Measurements from ENCODE around the gene TPM4. TPM values are rescaled to one million over a fixed set of nuclear protein-coding genes. Genes with fewer than 3 reads are reported as not detected.
A peak's percentile ranks its signal among the peaks of the same experiment; 100 is the strongest.

The TPM4 gene
- total and polyA plus RNA-seq, 2 of the 8 experiments (the other 6 are each of a cell fraction or from before 2014, with no cell fraction given) = 160 to 359 TPM

GRCh38 chr19:16062789-16063188, 13.5 kb upstream of the TPM4 start:
- 85% methylated on average over 2 of the region's 2 CpGs; no CpG with 5 or more reads in 1 of the 2 experiments for WGBS, 2 experiments (ENCODE audit: extremely low coverage in 1 of 2, insufficient coverage in 1 of 2, insufficient read length in 1 of 2, insufficient replicate concordance in 2 of 2, low coverage in 1 of 2, low lambda C conversion rate in 2 of 2, missing lambda C conversion rate in 1 of 2)
- Histone ChIP-seq H3K18ac (ENCODE audit: extremely low read depth, low read length) (no peak overlapping the region), H2BK20ac (ENCODE audit: low read length) (no peak overlapping the region), H3K27ac (ENCODE audit: low read depth, low read length) (no peak overlapping the region), H3K56ac (replicated peaks; ENCODE audit: insufficient read length, low read depth, low read length) (no peak overlapping the region), H4K91ac (replicated peaks; ENCODE audit: insufficient read length, low read length) (no peak overlapping the region), H3K23ac (ENCODE audit: insufficient read length) (no peak overlapping the region), H3K4me2 (ENCODE audit: insufficient read depth in 1 of 2, low read depth in 2 of 2, low read length in 2 of 2) (no peak overlapping the region), H3K27me3 (replicated peaks in 1 of 4; ENCODE audit: control insufficient read depth in 3 of 4, extremely low read depth in 1 of 4, insufficient read depth in 3 of 4, low read length in 3 of 4) (no peaks in the 10 kb centered on the region), H3K14ac (ENCODE audit: insufficient read length) (no peak overlapping the region), H2BK15ac (ENCODE audit: low read length) (no peak overlapping the region), H3K79me2 (ENCODE audit: control insufficient read depth in 1 of 2, insufficient read depth in 2 of 2, low read length in 2 of 2) (no peaks in the 10 kb centered on the region), H3K4me1 (replicated peaks in 1 of 4; ENCODE audit: control insufficient read depth in 3 of 4, insufficient read depth in 4 of 4, low read length in 3 of 4) (peaks cover 0 to 5% (median 0%) of the 10 kb centered on the region in 4 experiments; a peak in 2 of 7 replicates), H2BK120ac (replicated peaks; ENCODE audit: low read depth, low read length) (no peak overlapping the region), H3K79me1 (ENCODE audit: low read depth, low read length) (no peaks in the 10 kb centered on the region), H3K9ac (replicated peaks in 1 of 4; ENCODE audit: extremely low read depth in 1 of 4, low read depth in 3 of 4, low read length in 3 of 4) (no peak overlapping the region), H2BK12ac (ENCODE audit: low read depth, low read length) (no peak overlapping the region), H2AFZ (ENCODE audit: low read length) (peak overlapping the region; percentile 94; the same call in 1 of the 2 replicates), H3K4me3 (ENCODE audit: extremely low read depth in 1 of 4, insufficient read depth in 2 of 4, low read depth in 3 of 4, low read length in 4 of 4) (no peak overlapping the region), H3K9me3 (ENCODE audit: insufficient read depth in 2 of 2, low read depth in 1 of 2, low read length in 1 of 2) (peaks cover 3 to 8% of the 10 kb centered on the region in 2 experiments), H3K36me3 (ENCODE audit: control insufficient read depth in 2 of 4, insufficient read depth in 4 of 4, low read length in 3 of 4) (no peaks in the 10 kb centered on the region), H2AK5ac (ENCODE audit: low read depth, low read length) (no peak overlapping the region), H3K4ac (replicated peaks; ENCODE audit: insufficient read length, low read depth, low read length) (no peak overlapping the region), H2BK5ac (ENCODE audit: low read depth, low read length) (no peak overlapping the region), H4K5ac (ENCODE audit: insufficient read length, low read depth, low read length) (no peak overlapping the region), H3K23me2 (ENCODE audit: low read depth, low read length) (no peaks in the 10 kb centered on the region; the same call in 1 of the 2 replicates), H4K20me1 (replicated peaks in 1 of 2; ENCODE audit: control insufficient read depth in 1 of 2, insufficient read depth in 2 of 2, low read length in 2 of 2) (no peaks in the 10 kb centered on the region), H4K8ac (ENCODE audit: extremely low read depth, insufficient read depth, low read length) (no peak overlapping the region)
- ChIA-PET POLR2A (ENCODE audit: partially characterized antibody) (interaction anchor here (0.8 to 7.3 kb wide), 3 partner anchors 12 to 21 kb away, joined by 3 to 99 read pairs (median 4); partner anchors contain the start of gene TPM4), CTCF (ENCODE audit: partially characterized antibody) (interaction anchor here (0.6 to 6.5 kb wide), 28 partner anchors 10 to 1077 kb away, joined by 3 to 107 read pairs (median 3); partner anchors contain the start of gene TPM4)
- FAIRE-seq (peak; percentile 97), DNase-seq (ENCODE audit: low read depth in 1 of 2, low spot score in 2 of 2) (peak in 1 of 2 experiments; percentile 91)
- TF ChIP-seq CBX8 (IDR thresholded peaks at IDR 0.05; ENCODE audit: borderline replicate concordance, low read depth, low read length) (no peak), RAD21 (IDR thresholded peaks at IDR 0.05 in 1 of 2, conservative IDR thresholded peaks at IDR 0.05 in 1 of 2; ENCODE audit: low read depth in 2 of 2, low read length in 2 of 2) (peak; percentile 49 to 53), CTCF (IDR thresholded peaks at IDR 0.05; ENCODE audit: control extremely low read depth in 1 of 3, insufficient read depth in 1 of 3, low read depth in 1 of 3, low read length in 3 of 3) (peak; percentile 55 to 94 (median 85)), ASH2L (IDR thresholded peaks at IDR 0.05; ENCODE audit: low read length) (no peak)
